ENCODE data around the gene KRT4.
"Not testable (repeated sequence)": the region's sequence is repeated elsewhere in the genome, so short reads cannot be mapped to it uniquely, and the experiment has no call there.

Gene KRT4

GRCh38 chr12:52761802-52762201 lies 52.1 kb downstream of the KRT4 start:
- H3K27me3 ChIP-seq (ENCODE audit: control insufficient read depth in 1 of 2, insufficient read depth in 2 of 2, low read length in 2 of 2), result no peaks in the 10 kb centered on the region
- no peaks in the 10 kb centered on the region for H3K36me3 ChIP-seq (ENCODE audit: insufficient read depth, low read length)
- H3K27ac ChIP-seq (ENCODE audit: low read depth, low read length), result no peak overlapping the region
- no peak overlapping the region for H3K4me3 ChIP-seq (ENCODE audit: low read depth in 1 of 2, low read length in 2 of 2)
- no peaks in the 10 kb centered on the region for H3K4me1 ChIP-seq (ENCODE audit: insufficient read depth, low read length)
- no peak overlapping the region for H3K9ac ChIP-seq (ENCODE audit: low read length)
- peaks cover 5% of the 10 kb centered on the region for H3K9me3 ChIP-seq (ENCODE audit: low read length)

GRCh38 chr12:52761218-52761617 lies 52.7 kb downstream of the KRT4 start:
- not testable (repeated sequence) for H3K36me3 ChIP-seq (ENCODE audit: insufficient read depth, low read length); H3K4me3 ChIP-seq (ENCODE audit: low read depth in 1 of 2, low read length in 2 of 2); H3K9ac ChIP-seq (ENCODE audit: low read length); H3K9me3 ChIP-seq (ENCODE audit: low read length); H3K27ac ChIP-seq (ENCODE audit: low read depth, low read length); H3K27me3 ChIP-seq (ENCODE audit: control insufficient read depth in 1 of 2, insufficient read depth in 2 of 2, low read length in 2 of 2); H3K4me1 ChIP-seq (ENCODE audit: insufficient read depth, low read length)

GRCh38 chr12:52760623-52761022 lies 53.3 kb downstream of the KRT4 start:
- H3K27me3 ChIP-seq (ENCODE audit: control insufficient read depth in 1 of 2, insufficient read depth in 2 of 2, low read length in 2 of 2), result no peaks in the 10 kb centered on the region
- H3K36me3 ChIP-seq (ENCODE audit: insufficient read depth, low read length), result no peaks in the 10 kb centered on the region
- no peak overlapping the region for H3K9ac ChIP-seq (ENCODE audit: low read length)
- H3K4me1 ChIP-seq (ENCODE audit: insufficient read depth, low read length), result no peaks in the 10 kb centered on the region
- peaks cover 5% of the 10 kb centered on the region for H3K9me3 ChIP-seq (ENCODE audit: low read length)
- H3K27ac ChIP-seq (ENCODE audit: low read depth, low read length), result no peak overlapping the region
- no peak overlapping the region for H3K4me3 ChIP-seq (ENCODE audit: low read depth in 1 of 2, low read length in 2 of 2)

- Histone ChIP-seq H3K4me3 (ENCODE audit: low read depth in 1 of 2, low read length in 2 of 2) (no peak overlapping the region), H3K4me1 (ENCODE audit: insufficient read depth, low read length) (no peaks in the 10 kb centered on the region), H3K36me3 (ENCODE audit: insufficient read depth, low read length) (no peaks in the 10 kb centered on the region), H3K27me3 (ENCODE audit: control insufficient read depth in 1 of 2, insufficient read depth in 2 of 2, low read length in 2 of 2) (peaks cover 0 to 3% of the 10 kb centered on the region in 2 donors), H3K27ac (ENCODE audit: low read depth, low read length) (no peak overlapping the region), H3K9me3 (ENCODE audit: low read length) (peaks cover 5% of the 10 kb centered on the region), H3K9ac (ENCODE audit: low read length) (no peak overlapping the region)
These were observed 54.2 kb downstream of the KRT4 start for GRCh38 chr12:52759695-52760094.

- no peaks in the 10 kb centered on the region for H3K4me1 ChIP-seq (ENCODE audit: insufficient read depth, low read length)
- peaks cover 0 to 4% of the 10 kb centered on the region in 2 donors for H3K27me3 ChIP-seq (ENCODE audit: control insufficient read depth in 1 of 2, insufficient read depth in 2 of 2, low read length in 2 of 2)
- H3K36me3 ChIP-seq (ENCODE audit: insufficient read depth, low read length), result no peaks in the 10 kb centered on the region
- no peak overlapping the region for H3K4me3 ChIP-seq (ENCODE audit: low read depth in 1 of 2, low read length in 2 of 2)
- peaks cover 5% of the 10 kb centered on the region for H3K9me3 ChIP-seq (ENCODE audit: low read length)
- no peak overlapping the region for H3K9ac ChIP-seq (ENCODE audit: low read length)
- no peak overlapping the region for H3K27ac ChIP-seq (ENCODE audit: low read depth, low read length)
These were observed 54.7 kb downstream of the KRT4 start for GRCh38 chr12:52759218-52759617.

GRCh38 chr12:52757449-52758176 lies 56.3 kb downstream of the KRT4 start:
- peaks cover 5% of the 10 kb centered on the region for H3K9me3 ChIP-seq (ENCODE audit: low read length)
- H3K36me3 ChIP-seq (ENCODE audit: insufficient read depth, low read length), result no peaks in the 10 kb centered on the region
- no peaks in the 10 kb centered on the region for H3K4me1 ChIP-seq (ENCODE audit: insufficient read depth, low read length)
- H3K4me3 ChIP-seq (ENCODE audit: low read depth in 1 of 2, low read length in 2 of 2), result no peak overlapping the region
- peaks cover 0 to 4% of the 10 kb centered on the region in 2 donors for H3K27me3 ChIP-seq (ENCODE audit: control insufficient read depth in 1 of 2, insufficient read depth in 2 of 2, low read length in 2 of 2)
- no peak overlapping the region for H3K27ac ChIP-seq (ENCODE audit: low read depth, low read length)
- no peak overlapping the region for H3K9ac ChIP-seq (ENCODE audit: low read length)

Data from muscle layer of colon (tissue), 2 donors.